Heart right ventricle (tissue), 16 donors: ENCODE measurements around the gene HSPB8. TPM values are rescaled to one million over a fixed set of nuclear protein-coding genes. Genes with fewer than 3 reads are reported as not detected.

ENCODE experiments used
- ATAC-seq, 8 donors: fragments of 200-7000 bp; cut with Tn5 transposase; one replicate each; pipeline ENCODE4 v1.9.1; 2020; ENCODE audit warnings: mild to moderate bottlenecking in 8 of 8, moderate library complexity in 8 of 8, moderate number of reproducible peaks in 1 of 8
- DNase-seq, 2 donors: peaks; one replicate each; pipeline ENCODE4 v3.0.0-alpha.2; 2020
- H3K27ac ChIP-seq, 10 donors: fragments of 200-600 bp; sonication (generic) in 2 of 10; one replicate each; pipeline versions ENCODE4 v1.5.0 to v1.8.0; 2020 to 2022; ENCODE audit warnings: mild to moderate bottlenecking in 3 of 10
- H3K27me3 ChIP-seq, 7 donors: fragments of 200-600 bp; one replicate each; pipeline ENCODE4 v1.8.0; 2021 to 2022; ENCODE audit warnings: mild to moderate bottlenecking in 2 of 7
- H3K36me3 ChIP-seq, 9 donors: fragments of 200-600 bp; sonication (generic) in 1 of 9; one replicate each; pipeline versions ENCODE4 v1.5.0 to v1.8.0; 2020 to 2022; ENCODE audit warnings: mild to moderate bottlenecking in 2 of 9
- H3K4me1 ChIP-seq, 9 donors: fragments of 200-600 bp; sonication (generic) in 1 of 9; one replicate each; pipeline versions ENCODE4 v1.5.0 to v1.8.0; 2020 to 2022; ENCODE audit warnings: mild to moderate bottlenecking in 4 of 9
- H3K4me3 ChIP-seq, 10 donors: fragments of 200-600 bp; sonication (generic) in 2 of 10; one replicate each; pipeline versions ENCODE4 v1.5.0 to v1.8.0; 2020 to 2022; ENCODE audit warnings: mild to moderate bottlenecking in 7 of 10, moderate library complexity in 2 of 10
- H3K9me3 ChIP-seq, 11 donors: fragments of 200-600 bp in 10 of 11; sonication (generic) in 2 of 11; one replicate each; pipeline versions ENCODE4 v1.5.0 to v1.8.0; 2013 to 2022; ENCODE audit warnings: mild to moderate bottlenecking in 2 of 11, control low read depth in 1 of 11, moderate library complexity in 1 of 11
- WGBS, 2 donors: extraction: QIAGEN DNeasy Blood & Tissue Kit; methylation state at CpG; one replicate each; pipeline ENCODE4 v1.1.7; 2013; ENCODE audit warnings: inconsistent platforms in 1 of 2; 5-methylcytosine and 5-hydroxymethylcytosine counted together
- intact Hi-C, 10 donors: fragments of 100-400 bp; cut with DNase I; formaldehyde crosslinking; loops; one replicate each; pipeline versions ENCODE4 v1.11.1 to v1.14.2; 2022
- polyA plus RNA-seq, 2 donors: library from polyadenylated mRNA; stranded (reverse); fragments of 200-250 nt; gene quantifications; one replicate each; pipeline ENCODE4 v1.2.3, GENCODE V29; 2013
- total RNA-seq, 10 donors: library from RNA; stranded (reverse); fragmentation: NEBNext Ultra II Directional in 3 of 10; extraction: Animal tissue kit (Norgen Biotek cat#: 25700) in 3 of 10; gene quantifications; one replicate each; pipeline versions ENCODE4 v1.2.1 to v1.2.4, GENCODE V29; 2021 to 2023
- TF ChIP-seq, protein P1 (sequence below), 9 donors: fragments of 200-600 bp; sonication (generic) in 2 of 9; IDR thresholded peaks; one replicate each; pipeline versions ENCODE4 v1.5.0 to v1.8.0; 2021 to 2022; ENCODE audit warnings: antibody characterized with exemption in 9 of 9, mild to moderate bottlenecking in 5 of 9, moderate library complexity in 1 of 9
- donor health status: Arrhythmogenic right ventricular cardiomyopathy.
- donor health status: ischemic (EF 13 %, LVEDD 7.1; RV severe dilation, severe dysfunction).
- donor health status: healthy with polysubstance abuse.
- donor health status: DM: no; HTN: yes; CAD: no.
- donor health status: DM: no; HTN: no; CAD: no.
- donor health status: ischemic (EF 25% LVEDD 6.9; RV normal size, moderate dysfunction).
- donor health status: ischemic (EF 25% LVEDD 5.7; RV mildly dilated, moderate dysfunction).
- donor health status: healthy.
- donor health status: DM: yes; HTN: yes; CAD: no.
- donor health status: Ischemic cardiomyopathy.
- donor health status: ischemic (EF 35%, LVEDD 5.7; RV mildly dilated, moderate dysfunction).
- donor health status: nonischemic (EF 11% LVEDD 7.7; RV severe dilation, severe dysfunction).
- donor health status: DM: yes; HTN: yes; CAD: no.
- donor health status: PGD.
- donor health status: ischemic (EF 29% LVEDD 5.4; RV normal size, mild dysfunction).
- donor health status: nonischemic (EF 23%, LVEDD 6.1; RV moderate dilation, normal function).

HSPB8 gene
- total and polyA plus RNA-seq, 12 donors, result 250 to 720 (median 539) TPM

DNA sequence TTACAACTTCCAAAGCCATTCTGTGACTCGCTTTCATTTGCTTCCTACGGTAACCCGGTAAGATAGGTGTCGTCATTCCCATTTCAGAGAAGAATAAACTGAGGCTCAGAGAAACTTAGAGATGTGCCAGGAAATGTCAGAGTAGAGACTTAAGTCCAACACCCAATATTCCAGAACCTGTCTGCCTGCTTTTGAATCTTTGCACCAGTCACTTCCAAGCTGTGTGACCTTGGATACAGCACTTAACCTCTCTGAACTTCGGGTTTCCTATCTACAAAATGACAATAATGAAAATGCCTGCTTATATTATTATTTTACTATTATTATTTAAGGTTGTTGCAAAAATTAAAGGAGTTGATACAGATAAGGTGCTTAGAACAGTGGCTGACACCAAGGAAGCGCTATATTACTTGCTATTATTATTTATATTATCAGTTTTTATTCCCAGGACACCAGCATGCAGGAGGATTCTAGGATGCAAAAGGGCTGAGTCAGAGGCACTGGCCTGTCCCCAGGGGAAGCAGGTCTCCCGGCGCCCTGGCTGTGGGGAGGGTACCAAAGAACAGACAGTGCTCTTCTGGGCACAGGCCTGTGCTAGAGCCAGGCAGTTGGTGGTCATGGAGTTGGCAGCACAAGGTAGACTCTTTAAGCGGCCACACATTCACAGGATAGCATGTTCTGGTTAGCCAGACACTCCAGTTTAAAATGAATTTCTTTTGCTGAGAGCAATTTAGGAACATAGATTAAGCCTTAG lies 5.4 kb downstream of the HSPB8 start:
- 48 to 64% methylated on average over 9 of the region's 9 CpGs for WGBS, 2 donors
- Histone ChIP-seq H3K27me3 (peaks cover 0 to under 1% (median 0%) of the 10 kb centered on the region in 7 donors), H3K36me3 (peaks cover 0 to 30% (median 11%) of the 10 kb centered on the region in 9 donors), H3K4me1 (peaks cover 5 to 64% (median 35%) of the 10 kb centered on the region in 9 donors), H3K9me3 (no peaks in the 10 kb centered on the region), H3K27ac (peak overlapping the region; percentile 12 to 99 (median 92)), H3K4me3 (peak overlapping the region; percentile 12 to 89 (median 70))
- peak in 1 of 2 donors; percentile 52 for DNase-seq
- peak in 6 of 8 donors; percentile 20 to 82 (median 54) for ATAC-seq
- intact Hi-C loops, result loop anchor here in 2 of 10 donors (5.0 to 10.0 kb wide), 3 partner anchors 67 to 191 kb away; no protein-coding TSS in a partner anchor
- TF ChIP-seq, protein P1, sequence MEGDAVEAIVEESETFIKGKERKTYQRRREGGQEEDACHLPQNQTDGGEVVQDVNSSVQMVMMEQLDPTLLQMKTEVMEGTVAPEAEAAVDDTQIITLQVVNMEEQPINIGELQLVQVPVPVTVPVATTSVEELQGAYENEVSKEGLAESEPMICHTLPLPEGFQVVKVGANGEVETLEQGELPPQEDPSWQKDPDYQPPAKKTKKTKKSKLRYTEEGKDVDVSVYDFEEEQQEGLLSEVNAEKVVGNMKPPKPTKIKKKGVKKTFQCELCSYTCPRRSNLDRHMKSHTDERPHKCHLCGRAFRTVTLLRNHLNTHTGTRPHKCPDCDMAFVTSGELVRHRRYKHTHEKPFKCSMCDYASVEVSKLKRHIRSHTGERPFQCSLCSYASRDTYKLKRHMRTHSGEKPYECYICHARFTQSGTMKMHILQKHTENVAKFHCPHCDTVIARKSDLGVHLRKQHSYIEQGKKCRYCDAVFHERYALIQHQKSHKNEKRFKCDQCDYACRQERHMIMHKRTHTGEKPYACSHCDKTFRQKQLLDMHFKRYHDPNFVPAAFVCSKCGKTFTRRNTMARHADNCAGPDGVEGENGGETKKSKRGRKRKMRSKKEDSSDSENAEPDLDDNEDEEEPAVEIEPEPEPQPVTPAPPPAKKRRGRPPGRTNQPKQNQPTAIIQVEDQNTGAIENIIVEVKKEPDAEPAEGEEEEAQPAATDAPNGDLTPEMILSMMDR (IDR thresholded peaks at IDR 0.05), result no peak

DNA sequence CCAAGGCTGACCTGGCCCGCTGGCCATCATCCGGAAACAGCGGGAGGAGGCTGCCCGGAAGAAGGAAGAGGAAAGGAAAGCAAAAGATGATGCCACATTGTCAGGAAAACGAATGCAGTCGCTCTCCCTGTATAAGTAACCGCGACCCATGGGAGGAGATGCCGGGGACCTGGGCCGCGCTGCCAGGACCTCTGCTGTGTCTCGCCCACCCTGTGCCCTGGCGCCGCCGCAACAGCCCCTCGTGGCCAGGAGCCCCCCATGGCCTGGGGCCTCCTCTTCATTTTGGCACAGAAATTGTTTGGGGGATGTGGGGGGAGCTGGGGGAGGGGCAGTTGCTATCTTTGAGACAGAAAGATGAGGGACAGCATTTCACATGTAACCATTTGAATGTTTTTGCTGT lies 16.5 kb downstream of the HSPB8 start:
- no peak for DNase-seq
- H3K4me1 ChIP-seq, result peaks cover 0 to 37% (median 13%) of the 10 kb centered on the region in 9 donors
- H3K9me3 ChIP-seq, result no peaks in the 10 kb centered on the region
- TF ChIP-seq, protein P1 (IDR thresholded peaks at IDR 0.05), result no peak
- no peak for ATAC-seq
- intact Hi-C loops, result no loop called here
- H3K36me3 ChIP-seq, result peaks cover 0 to 55% (median 27%) of the 10 kb centered on the region in 9 donors
- H3K27ac ChIP-seq, result no peak overlapping the region
- no peak overlapping the region for H3K4me3 ChIP-seq
- WGBS, 2 donors, result 92 to 96% methylated on average over 16 of the region's 16 CpGs
- H3K27me3 ChIP-seq, result no peaks in the 10 kb centered on the region

DNA sequence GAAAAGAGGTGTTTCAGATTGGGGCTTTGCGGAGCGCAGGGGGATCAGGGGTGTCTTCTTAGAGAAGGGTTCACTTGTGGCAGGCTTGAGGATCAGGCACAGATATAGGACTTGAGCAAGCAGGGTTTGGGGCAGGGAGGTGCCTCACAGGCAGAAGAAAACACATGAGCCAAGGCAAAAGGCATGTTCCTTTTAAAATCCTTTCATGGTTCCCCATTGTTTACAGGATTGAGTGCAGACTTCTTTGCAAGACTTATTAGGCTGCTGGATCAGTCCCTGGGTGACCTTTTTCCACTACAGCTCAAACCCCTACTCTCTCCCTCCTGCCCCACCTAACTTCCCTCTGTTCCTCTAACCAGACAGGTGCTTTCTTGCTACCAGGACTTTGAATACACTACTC lies 19.7 kb downstream of the HSPB8 start:
- 98 to 100% methylated on average over 2 of the region's 2 CpGs for WGBS, 2 donors
- intact Hi-C loops, result no loop called here
- Histone ChIP-seq H3K36me3 (peaks cover 0 to 27% (median 18%) of the 10 kb centered on the region in 9 donors), H3K9me3 (no peaks in the 10 kb centered on the region), H3K4me3 (no peak overlapping the region), H3K4me1 (peaks cover 0 to 30% (median 8%) of the 10 kb centered on the region in 9 donors), H3K27ac (peak overlapping the region in 3 of 10 donors; percentile 10 to 34 (median 27)), H3K27me3 (no peaks in the 10 kb centered on the region)
- peak in 1 of 8 donors; percentile 19 for ATAC-seq
- no peak for DNase-seq
- TF ChIP-seq, protein P1 (IDR thresholded peaks at IDR 0.05), result no peak

DNA sequence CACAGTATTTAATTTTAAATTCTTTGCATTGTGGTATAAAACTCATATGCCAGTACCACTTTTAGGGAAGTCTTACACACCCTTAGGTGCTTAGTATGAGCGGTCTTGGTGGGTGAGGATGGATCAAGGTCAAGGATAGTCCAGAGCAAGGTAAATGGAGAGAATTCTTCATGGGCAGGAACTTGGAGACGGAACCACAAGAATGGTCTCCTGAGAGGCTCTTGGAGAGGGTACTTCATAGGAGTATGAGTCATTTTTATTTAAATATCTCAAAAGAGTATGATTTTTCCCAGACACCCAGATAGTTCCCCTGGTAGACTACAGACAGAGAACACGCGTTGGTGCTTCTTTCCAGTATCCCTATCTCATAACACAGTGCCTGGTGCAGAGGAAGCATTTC lies 21.9 kb downstream of the HSPB8 start:
- Histone ChIP-seq H3K4me3 (no peak overlapping the region), H3K4me1 (peaks cover 5 to 43% (median 16%) of the 10 kb centered on the region in 9 donors), H3K27me3 (no peaks in the 10 kb centered on the region), H3K27ac (no peak overlapping the region), H3K9me3 (no peaks in the 10 kb centered on the region), H3K36me3 (peaks cover 0 to 9% (median 0%) of the 10 kb centered on the region in 9 donors)
- ATAC-seq, result no peak
- TF ChIP-seq, protein P1 (IDR thresholded peaks at IDR 0.05), result no peak
- WGBS, 2 donors, result 81 to 83% methylated on average over 4 of the region's 4 CpGs
- no peak for DNase-seq
- intact Hi-C loops, result loop anchor here in 3 of 10 donors (5.0 to 10.0 kb wide), 3 partner anchors 83 to 214 kb away; no protein-coding TSS in a partner anchor
